ENCODE data around the gene BCO1. TPM values are rescaled to one million over a fixed set of nuclear protein-coding genes. Genes with fewer than 3 reads are reported as not detected.
A peak's percentile ranks its signal among the peaks of the same experiment; 100 is the strongest.

The BCO1 gene
- total RNA-seq, 2 experiments from 2014 or later, result not detected

GRCh38 chr16:81237942-81238295 lies 570 bp upstream of the BCO1 start:
- no peaks in the 10 kb centered on the region for H3K36me3 Mint-ChIP-seq
- no peak overlapping the region for H3K4me3 Mint-ChIP-seq
- H3K27ac Mint-ChIP-seq, result no peak overlapping the region
- no peaks in the 10 kb centered on the region for H3K9me3 Mint-ChIP-seq
- ChIA-PET CTCF (interaction anchor here (0.6 kb wide), 1 partner anchor 17 kb away, joined by 3 read pairs; no protein-coding TSS in a partner anchor), POLR2A (no interaction called here)
- peaks cover 5% of the 10 kb centered on the region for H3K4me1 Mint-ChIP-seq (ENCODE audit: low read depth)
- intact Hi-C loops (cut with micrococcal nuclease), result no loop called here
- H3K27me3 Mint-ChIP-seq, result peaks cover 3% of the 10 kb centered on the region
- DNase-seq, result no peak

- no peaks in the 10 kb centered on the region for H3K36me3 Mint-ChIP-seq
- intact Hi-C loops (cut with micrococcal nuclease), result no loop called here
- no peak overlapping the region for H3K27ac Mint-ChIP-seq
- no peak for DNase-seq
- no peaks in the 10 kb centered on the region for H3K27me3 Mint-ChIP-seq
- peaks cover 5% of the 10 kb centered on the region for H3K4me1 Mint-ChIP-seq (ENCODE audit: low read depth)
- CTCF ChIA-PET, result interaction anchor here (0.9 to 1.5 kb wide), 3 partner anchors 9 to 35 kb away, joined by 4 to 7 read pairs (median 4); no protein-coding TSS in a partner anchor
- POLR2A ChIA-PET, result no interaction called here
- H3K9me3 Mint-ChIP-seq, result no peaks in the 10 kb centered on the region
- no peak overlapping the region for H3K4me3 Mint-ChIP-seq
Measured at GRCh38 chr16:81239367-81240121, 1.1 kb downstream of the BCO1 start.

GRCh38 chr16:81241706-81242105 lies 3.2 kb downstream of the BCO1 start:
- CTCF ChIA-PET, result interaction anchor here (0.9 kb wide), 1 partner anchor 20 kb away, joined by 3 read pairs; no protein-coding TSS in a partner anchor
- intact Hi-C loops (cut with micrococcal nuclease), result no loop called here
- H3K27ac Mint-ChIP-seq, result no peak overlapping the region
- H3K4me3 Mint-ChIP-seq, result no peak overlapping the region
- H3K4me1 Mint-ChIP-seq (ENCODE audit: low read depth), result peaks cover 5% of the 10 kb centered on the region
- no peaks in the 10 kb centered on the region for H3K27me3 Mint-ChIP-seq
- POLR2A ChIA-PET, result no interaction called here
- H3K9me3 Mint-ChIP-seq, result no peaks in the 10 kb centered on the region
- no peaks in the 10 kb centered on the region for H3K36me3 Mint-ChIP-seq
- no peak for DNase-seq

DNA sequence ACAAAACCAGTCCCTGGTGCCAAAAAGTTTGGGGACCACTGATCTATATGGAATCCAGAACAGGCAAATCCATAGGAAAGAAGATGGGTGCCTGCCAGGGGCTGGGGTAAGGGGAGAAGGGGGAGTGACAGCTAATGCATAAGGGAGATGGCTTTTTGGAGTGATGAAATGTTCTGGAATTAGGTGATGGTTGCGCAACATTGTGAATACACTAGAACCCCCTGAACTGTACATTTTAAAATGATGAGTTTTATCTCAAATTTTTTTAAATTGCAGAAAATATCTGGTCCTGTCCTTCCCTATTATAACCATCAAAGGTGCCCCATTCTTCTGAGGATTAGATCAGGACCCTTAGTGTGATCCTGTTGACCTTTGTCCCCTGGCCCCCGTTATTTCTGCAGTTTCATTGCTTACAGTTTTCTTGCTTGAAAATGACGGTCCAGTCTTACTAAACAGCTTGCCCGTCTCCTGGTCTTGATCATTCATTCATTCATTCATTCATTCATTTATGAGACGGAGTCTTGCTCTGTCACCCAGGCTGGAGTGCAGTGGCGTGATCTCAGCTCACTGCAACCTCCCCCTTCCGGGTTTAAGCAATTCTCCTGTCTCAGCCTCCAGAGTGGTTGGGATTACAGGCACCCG lies 4.6 kb downstream of the BCO1 start:
- Mint-ChIP-seq H3K9me3 (no peaks in the 10 kb centered on the region), H3K36me3 (no peaks in the 10 kb centered on the region), H3K4me3 (no peak overlapping the region), H3K27ac (no peak overlapping the region), H3K4me1 (ENCODE audit: low read depth) (peaks cover 5% of the 10 kb centered on the region), H3K27me3 (no peaks in the 10 kb centered on the region)
- DNase-seq, result no peak
- intact Hi-C loops (cut with micrococcal nuclease), result no loop called here
- ChIA-PET CTCF (interaction anchor here (1.3 to 2.0 kb wide), 2 partner anchors 18 to 38 kb away, joined by 4 to 6 read pairs; no protein-coding TSS in a partner anchor), POLR2A (no interaction called here)

GRCh38 chr16:81243942-81244341 lies 5.5 kb downstream of the BCO1 start:
- H3K36me3 Mint-ChIP-seq, result no peaks in the 10 kb centered on the region
- H3K4me3 Mint-ChIP-seq, result no peak overlapping the region
- H3K27ac Mint-ChIP-seq, result no peak overlapping the region
- DNase-seq, result no peak
- intact Hi-C loops (cut with micrococcal nuclease), result no loop called here
- no peaks in the 10 kb centered on the region for H3K9me3 Mint-ChIP-seq
- H3K27me3 Mint-ChIP-seq, result no peaks in the 10 kb centered on the region
- ChIA-PET POLR2A (no interaction called here), CTCF (interaction anchor here (1.3 to 2.0 kb wide), 2 partner anchors 17 to 39 kb away, joined by 4 to 6 read pairs; no protein-coding TSS in a partner anchor)
- no peaks in the 10 kb centered on the region for H3K4me1 Mint-ChIP-seq (ENCODE audit: low read depth)

GRCh38 chr16:81251871-81252270 lies 13.4 kb downstream of the BCO1 start:
- Mint-ChIP-seq H3K9me3 (no peaks in the 10 kb centered on the region), H3K4me1 (ENCODE audit: low read depth) (no peaks in the 10 kb centered on the region), H3K27ac (no peak overlapping the region), H3K4me3 (no peak overlapping the region), H3K27me3 (no peaks in the 10 kb centered on the region), H3K36me3 (no peaks in the 10 kb centered on the region)
- no peak for DNase-seq
- ChIA-PET POLR2A (no interaction called here), CTCF (no interaction called here)
- intact Hi-C loops (cut with micrococcal nuclease), result no loop called here

DNA sequence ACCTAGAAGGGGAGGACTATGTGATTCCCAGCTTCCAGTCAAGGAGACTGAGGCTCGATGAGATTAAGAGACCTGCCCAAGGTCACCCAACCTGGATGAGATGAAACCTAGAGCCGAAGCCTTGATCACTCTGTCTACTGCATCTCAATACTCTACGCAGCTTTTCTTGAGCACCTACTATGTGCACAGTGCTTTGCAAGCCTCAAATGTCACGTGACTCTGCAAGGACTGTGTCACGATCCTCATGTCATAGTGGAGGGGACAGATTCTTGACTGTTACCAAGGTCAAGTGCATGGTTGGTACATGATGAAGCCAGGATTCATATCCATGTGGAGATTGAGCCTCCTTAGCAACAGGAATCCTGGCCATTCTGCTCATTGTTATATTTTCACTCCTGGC lies 14.7 kb downstream of the BCO1 start:
- POLR2A ChIA-PET, result no interaction called here
- H3K27ac Mint-ChIP-seq, result no peak overlapping the region
- H3K27me3 Mint-ChIP-seq, result peaks cover 2% of the 10 kb centered on the region
- no peaks in the 10 kb centered on the region for H3K36me3 Mint-ChIP-seq
- no peak overlapping the region for H3K4me3 Mint-ChIP-seq
- DNase-seq, result no peak
- CTCF ChIA-PET, result no interaction called here
- intact Hi-C loops (cut with micrococcal nuclease), result no loop called here
- no peaks in the 10 kb centered on the region for H3K4me1 Mint-ChIP-seq (ENCODE audit: low read depth)
- H3K9me3 Mint-ChIP-seq, result no peaks in the 10 kb centered on the region

GRCh38 chr16:81254922-81255526 lies 16.5 kb downstream of the BCO1 start:
- Mint-ChIP-seq H3K4me1 (ENCODE audit: low read depth) (no peaks in the 10 kb centered on the region), H3K36me3 (no peaks in the 10 kb centered on the region), H3K27ac (no peak overlapping the region), H3K4me3 (no peak overlapping the region), H3K27me3 (peaks cover 2% of the 10 kb centered on the region), H3K9me3 (no peaks in the 10 kb centered on the region)
- ChIA-PET CTCF (interaction anchor here (0.6 to 0.9 kb wide), 3 partner anchors 17 to 1171 kb away, joined by 3 to 4 read pairs (median 3); partner anchors contain the start of gene BCO1), POLR2A (no interaction called here)
- DNase-seq, result no peak
- intact Hi-C loops (cut with micrococcal nuclease), result no loop called here

DNA sequence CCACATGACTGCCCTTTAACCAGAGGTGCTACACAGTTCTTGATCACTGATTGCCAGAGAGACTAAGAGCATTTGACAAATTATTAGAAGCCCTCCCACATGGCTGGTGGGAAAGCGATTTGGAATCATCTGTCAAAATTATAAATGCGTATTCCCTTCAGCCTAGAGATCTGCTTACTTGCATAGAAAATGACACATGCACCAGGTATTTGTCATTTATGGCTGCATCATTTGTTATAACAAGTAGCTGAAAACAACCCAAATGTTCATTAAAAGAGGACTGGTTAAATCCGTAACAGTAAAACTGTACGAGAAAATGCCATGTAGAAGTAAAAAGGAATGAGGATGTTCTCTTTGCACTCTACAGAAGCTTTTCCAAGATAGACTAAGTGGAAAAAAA lies 21.4 kb downstream of the BCO1 start:
- H3K36me3 Mint-ChIP-seq, result no peaks in the 10 kb centered on the region
- ChIA-PET POLR2A (interaction anchor here (0.6 kb wide), 1 partner anchor 1103 kb away, joined by 3 read pairs; no protein-coding TSS in a partner anchor), CTCF (interaction anchor here (1.8 to 2.6 kb wide), 5 partner anchors 14 to 476 kb away, joined by 5 to 12 read pairs (median 8); no protein-coding TSS in a partner anchor)
- peaks cover 5% of the 10 kb centered on the region for H3K27me3 Mint-ChIP-seq
- H3K9me3 Mint-ChIP-seq, result no peaks in the 10 kb centered on the region
- no peak overlapping the region for H3K4me3 Mint-ChIP-seq
- no peaks in the 10 kb centered on the region for H3K4me1 Mint-ChIP-seq (ENCODE audit: low read depth)
- no peak overlapping the region for H3K27ac Mint-ChIP-seq
- DNase-seq, result no peak
- intact Hi-C loops (cut with micrococcal nuclease), result loop anchor here (2.0 kb wide), 1 partner anchor 479 kb away; no protein-coding TSS in a partner anchor

DNA sequence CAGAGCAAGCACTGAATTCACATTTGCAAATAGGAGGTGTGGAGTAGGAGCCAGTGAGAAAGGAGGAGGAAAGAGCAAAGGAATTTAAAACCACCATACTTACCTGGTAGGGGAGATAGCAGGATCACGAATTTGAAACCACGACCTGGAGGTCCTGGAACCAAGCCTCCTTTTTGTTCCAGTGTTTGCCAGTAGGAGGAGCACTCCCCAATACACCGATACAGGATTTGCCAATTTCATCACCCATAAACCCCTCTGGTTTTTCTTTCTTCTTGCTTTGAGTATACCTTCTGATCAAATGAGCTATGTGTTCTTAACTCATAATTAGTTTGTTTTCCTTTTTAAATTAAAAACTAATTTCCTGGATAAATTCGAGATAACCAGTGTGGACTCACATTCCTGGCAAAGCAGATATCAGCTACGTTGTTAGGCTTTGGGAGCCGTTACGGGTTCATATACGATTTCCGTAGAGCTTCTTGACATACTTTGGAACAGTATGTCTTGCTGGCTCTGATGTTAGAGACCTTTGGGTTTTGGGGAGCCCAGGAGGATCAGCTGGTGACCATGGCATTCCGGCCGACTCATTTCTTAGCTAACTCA lies 22.7 kb downstream of the BCO1 start:
- Mint-ChIP-seq H3K27me3 (peaks cover 10% of the 10 kb centered on the region), H3K27ac (no peak overlapping the region), H3K9me3 (no peaks in the 10 kb centered on the region), H3K4me3 (no peak overlapping the region), H3K36me3 (no peaks in the 10 kb centered on the region), H3K4me1 (ENCODE audit: low read depth) (no peaks in the 10 kb centered on the region)
- DNase-seq, result peak; percentile 49
- ChIA-PET CTCF (interaction anchor here (0.7 to 2.6 kb wide), 32 partner anchors 11 to 959 kb away, joined by 3 to 12 read pairs (median 4); no protein-coding TSS in a partner anchor), POLR2A (no interaction called here)
- intact Hi-C loops (cut with micrococcal nuclease), result loop anchor here (1.0 to 2.0 kb wide), 2 partner anchors 92 to 478 kb away; no protein-coding TSS in a partner anchor

- DNase-seq, result no peak
- ChIA-PET POLR2A (no interaction called here), CTCF (interaction anchor here (0.7 to 0.9 kb wide), 2 partner anchors 46 to 59 kb away, joined by 3 to 6 read pairs; no protein-coding TSS in a partner anchor)
- H3K36me3 Mint-ChIP-seq, result no peaks in the 10 kb centered on the region
- no peaks in the 10 kb centered on the region for H3K4me1 Mint-ChIP-seq (ENCODE audit: low read depth)
- H3K27ac Mint-ChIP-seq, result no peak overlapping the region
- no peaks in the 10 kb centered on the region for H3K9me3 Mint-ChIP-seq
- intact Hi-C loops (cut with micrococcal nuclease), result no loop called here
- H3K4me3 Mint-ChIP-seq, result no peak overlapping the region
- H3K27me3 Mint-ChIP-seq, result peaks cover 10% of the 10 kb centered on the region
Measured at GRCh38 chr16:81263470-81264220, 25.2 kb downstream of the BCO1 start.
